Stimulated activated CD4-positive, alpha-beta T cell treated with anti-CD3 and anti-CD28 coated beads, Interleukin-12 subunit alpha, Interleukin-12 subunit beta, amount 100 ng/mL, for 4 hours (primary cell): Measurements from ENCODE around the gene ABHD12B.

Experiments used
- DNase-seq: peaks from one replicate; pipeline ENCODE4 v3.0.0-alpha.2; 2020

ABHD12B gene

GRCh38 chr14:50871914-50872732 lies at the start of gene ABHD12B:
ABHD12B (plus strand) TSS chr14:50872053; CDS start chr14:50872175, 122 bp downstream.
- DNase-seq: no peak

GRCh38 chr14:50822501-50823042 lies 49.3 kb upstream of the ABHD12B start:
- DNase-seq: no peak

GRCh38 chr14:50823051-50823761 lies 48.6 kb upstream of the ABHD12B start:
- DNase-seq: no peak

DNA sequence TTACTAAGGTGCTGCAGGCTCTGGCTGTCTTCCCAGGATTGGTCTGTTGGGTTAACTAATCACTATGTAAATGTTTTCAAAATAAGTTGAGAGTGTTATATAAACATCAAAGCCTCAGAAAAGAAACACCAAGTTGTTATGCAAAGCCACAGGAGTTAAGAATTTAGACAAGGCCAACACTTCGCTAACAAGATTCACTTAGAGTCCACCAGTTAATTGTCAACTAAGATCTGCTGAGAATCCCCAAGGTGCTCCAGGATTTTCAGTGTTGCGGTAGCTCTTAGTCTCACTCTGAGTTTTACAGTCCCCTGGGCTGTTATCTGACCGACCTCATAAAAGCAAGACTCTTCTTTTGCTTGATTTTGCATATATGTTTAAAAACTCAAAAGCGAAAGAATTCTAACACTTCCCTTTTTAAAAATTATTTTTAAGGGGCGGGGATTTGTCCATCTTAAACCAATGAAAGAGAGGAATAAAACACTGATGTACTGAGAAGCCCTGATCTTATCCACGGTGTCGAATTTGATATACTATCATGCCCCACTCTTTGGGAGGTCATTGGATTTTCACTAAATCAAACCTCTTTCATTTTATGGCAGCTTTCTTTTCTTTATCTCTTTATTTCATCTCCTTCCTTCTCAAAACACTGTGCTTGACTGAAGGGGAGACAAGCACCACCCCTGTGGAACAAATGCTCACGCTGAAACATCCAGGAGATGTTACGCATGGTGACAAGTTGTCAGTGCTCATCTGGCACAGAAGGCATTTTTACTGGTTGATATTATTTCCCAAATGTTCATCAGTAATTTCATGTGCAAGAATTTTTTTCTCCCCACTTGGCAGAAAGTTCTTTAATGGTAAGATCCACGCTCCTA lies 47.9 kb upstream of the ABHD12B start:
- DNase-seq: no peak

GRCh38 chr14:50825307-50825706 lies 46.5 kb upstream of the ABHD12B start:
- no peak for DNase-seq

DNA sequence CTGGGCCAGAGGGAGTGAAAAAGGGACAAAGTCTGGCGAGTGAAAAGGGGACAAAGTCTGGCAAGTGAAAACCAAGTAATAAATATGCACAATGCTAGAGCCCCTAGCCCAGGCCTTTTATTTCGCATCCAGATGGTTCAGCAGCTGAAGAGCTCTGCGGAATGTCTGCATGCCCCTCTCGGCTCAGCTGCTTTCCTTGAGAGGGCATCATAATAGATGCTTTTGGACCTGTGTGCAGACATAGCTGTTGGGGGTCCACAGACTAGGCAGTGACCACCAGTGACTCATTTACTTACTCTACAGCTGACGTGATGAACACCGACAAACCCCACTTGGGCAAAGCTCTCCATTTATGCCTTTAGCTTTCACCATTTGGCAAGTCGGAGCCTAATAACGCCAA lies 45.2 kb upstream of the ABHD12B start:
- no peak for DNase-seq

DNA sequence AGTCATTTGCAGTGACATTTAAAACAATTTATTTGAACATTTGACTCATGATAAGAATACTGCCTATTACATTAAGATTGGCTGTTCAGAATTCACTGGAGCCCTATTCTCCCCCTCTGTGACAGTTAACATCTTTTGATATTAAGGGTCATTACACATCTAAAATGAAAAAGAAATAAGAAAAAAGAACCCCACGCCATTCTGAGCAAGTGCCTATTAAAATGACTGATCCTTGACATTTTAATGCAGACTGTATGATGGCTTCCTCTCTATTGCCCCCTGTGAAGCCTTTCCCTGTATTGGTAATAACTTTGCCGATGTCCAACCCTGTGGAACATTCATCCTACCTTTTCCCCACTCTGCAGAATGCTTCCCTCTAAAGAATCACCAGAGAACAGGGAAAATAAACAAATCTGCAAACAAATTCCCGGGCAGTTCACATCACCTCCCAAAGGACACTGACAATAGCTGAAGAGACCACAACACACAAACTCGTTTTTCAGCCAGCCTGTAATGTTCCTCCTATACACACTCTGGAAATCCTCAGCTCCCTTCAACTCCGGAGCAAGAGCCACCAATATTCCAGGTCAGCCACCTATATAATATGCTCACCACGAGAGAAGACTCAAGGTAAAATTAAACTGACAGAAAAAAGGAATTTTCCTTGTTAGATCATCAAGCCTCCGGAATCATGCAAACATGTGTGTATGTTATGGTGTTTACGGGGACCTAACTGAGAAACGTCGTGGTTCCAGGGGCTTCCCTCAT lies 42.9 kb upstream of the ABHD12B start:
- DNase-seq: no peak

DNA sequence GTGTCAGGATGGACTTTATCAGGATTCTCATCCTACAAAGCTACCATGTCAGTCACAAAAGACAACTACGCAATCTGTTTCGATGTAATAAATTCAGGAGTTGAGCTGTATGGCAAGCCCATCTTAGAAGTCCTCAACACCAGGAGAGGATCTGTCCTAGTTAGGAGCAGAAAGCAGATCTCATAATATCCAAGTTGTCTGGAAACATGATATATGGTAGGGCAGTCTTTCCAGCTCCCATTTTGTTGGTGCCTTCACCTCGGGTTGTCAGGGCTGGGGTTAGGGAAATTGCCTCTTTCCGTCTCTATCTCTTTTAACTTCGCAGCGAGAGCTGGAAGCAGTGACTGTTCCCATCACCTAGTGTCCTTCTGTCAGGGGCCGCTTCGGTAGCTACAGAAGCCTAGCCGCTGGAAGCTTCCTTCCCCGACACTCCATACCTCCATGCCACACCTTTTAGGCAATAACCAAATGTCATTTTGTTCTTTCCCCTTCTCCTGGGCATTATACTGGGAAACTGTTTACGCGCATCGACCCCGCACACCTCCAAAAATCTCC lies 42.3 kb upstream of the ABHD12B start:
- DNase-seq: no peak

DNA sequence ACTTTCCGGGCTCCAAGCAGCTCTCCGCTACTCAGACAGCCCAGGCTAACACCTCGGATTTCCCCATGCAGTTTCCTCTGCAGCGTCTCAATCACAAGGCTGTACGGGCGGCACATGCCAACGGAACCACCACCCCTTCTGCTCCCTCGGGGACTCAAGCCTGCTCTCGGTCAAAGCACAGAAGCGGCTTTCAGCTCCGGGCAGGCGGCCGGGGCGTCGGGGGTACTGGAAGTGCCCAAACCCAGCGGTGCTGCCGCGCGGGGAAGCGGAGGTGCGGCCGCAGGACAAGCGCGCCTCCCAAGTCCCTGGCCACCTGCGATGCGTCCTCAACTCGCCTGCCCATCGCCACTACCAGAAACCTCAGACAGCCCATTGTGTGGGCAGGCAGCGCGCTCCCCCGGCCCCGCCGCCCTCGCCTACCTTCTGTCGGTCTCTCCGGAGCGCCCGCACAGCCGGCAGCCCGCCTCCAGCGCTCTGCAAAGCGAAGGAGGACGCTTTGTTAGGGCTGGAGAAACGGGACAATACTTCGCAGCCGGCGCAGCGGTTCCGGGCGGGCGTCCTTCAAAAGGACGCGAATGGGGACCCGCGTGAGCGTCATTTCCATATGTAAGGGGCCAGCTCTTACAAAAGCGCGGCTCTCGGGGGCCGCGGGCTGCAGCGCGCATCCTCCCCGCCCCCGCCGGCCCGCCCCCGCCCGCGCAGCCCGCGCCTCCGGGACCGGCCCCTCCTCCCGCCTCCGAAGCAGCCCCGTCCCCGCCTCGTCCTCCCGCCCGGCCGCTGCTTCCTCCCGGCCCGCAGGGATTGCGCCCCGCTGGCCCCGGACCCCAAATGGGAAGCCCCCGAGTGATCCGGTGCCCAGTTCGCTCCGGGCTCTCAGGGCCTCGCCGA lies 41.6 kb upstream of the ABHD12B start:
- DNase-seq: peak; percentile 67

DNA sequence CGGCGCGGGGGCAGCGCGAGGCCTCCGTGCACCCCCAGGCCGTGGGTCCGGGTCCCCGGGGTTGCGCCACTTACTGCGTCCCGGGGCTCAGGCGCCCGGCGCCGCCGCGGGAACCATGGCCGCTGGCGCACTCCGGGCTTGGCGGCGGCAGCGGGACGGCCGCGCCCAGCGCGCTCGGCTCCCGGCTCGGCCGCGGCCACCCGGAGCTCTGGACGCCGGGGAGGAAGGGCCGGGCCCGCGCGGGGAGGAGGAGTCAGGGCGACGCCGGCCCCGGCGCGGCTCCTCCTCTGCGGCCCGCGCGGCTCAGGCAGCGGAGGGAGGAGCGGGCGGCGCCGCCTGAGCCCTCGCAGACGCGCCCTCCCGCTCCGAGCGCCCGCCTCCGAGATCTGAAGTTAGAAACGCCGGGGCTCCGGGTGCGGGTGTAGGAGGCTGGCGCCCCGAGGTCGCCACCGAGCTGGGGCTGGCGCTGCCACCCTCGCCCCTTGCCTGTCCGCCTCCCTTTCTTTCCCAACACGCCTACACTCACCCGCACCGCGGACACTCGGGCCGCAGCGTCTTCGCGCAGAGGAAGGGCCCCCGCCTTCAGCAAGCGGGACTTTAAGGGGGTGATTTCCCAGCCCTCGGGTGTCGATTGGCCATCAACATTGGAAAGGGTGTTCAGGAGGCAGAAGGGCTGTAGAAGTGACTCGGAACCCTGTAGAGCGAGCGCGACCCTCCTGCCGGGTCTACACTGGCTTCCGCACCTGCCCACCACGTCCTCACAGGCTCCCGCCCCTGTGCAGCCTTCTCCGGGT lies 40.7 kb upstream of the ABHD12B start, which contains the start of gene NIN:
TSS of gene NIN (minus strand) at position 231 of the 794 bp plus-strand sequence. CDS start 9,106 bp downstream, outside the sequence.
- DNase-seq: peak; percentile 74

DNA sequence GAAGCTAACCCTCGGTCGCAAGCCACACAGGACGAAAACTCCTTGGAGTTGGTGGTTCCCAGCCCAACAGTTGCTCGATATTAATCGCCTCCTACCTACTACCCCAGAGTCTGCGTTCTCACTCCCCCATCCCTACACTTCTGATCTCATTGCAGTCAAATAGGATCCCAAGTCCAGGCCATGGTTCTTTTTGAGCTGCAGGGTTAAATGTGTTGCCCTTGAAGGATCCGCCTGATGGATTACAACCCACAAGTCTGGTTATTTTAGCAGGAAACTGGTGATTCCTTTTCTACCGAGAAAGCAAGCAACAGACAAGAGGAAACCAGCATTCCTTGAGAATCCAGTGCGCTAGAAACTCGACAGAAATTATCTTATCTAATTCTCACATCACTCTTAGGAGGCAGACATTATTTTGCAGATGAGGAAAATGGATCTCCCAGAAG lies 40.1 kb upstream of the ABHD12B start:
- DNase-seq: no peak

- DNase-seq: no peak
Observed at GRCh38 chr14:50832935-50833630, 38.8 kb upstream of the ABHD12B start.

- no peak for DNase-seq
Observed at GRCh38 chr14:50834802-50835276, 37.0 kb upstream of the ABHD12B start.

DNA sequence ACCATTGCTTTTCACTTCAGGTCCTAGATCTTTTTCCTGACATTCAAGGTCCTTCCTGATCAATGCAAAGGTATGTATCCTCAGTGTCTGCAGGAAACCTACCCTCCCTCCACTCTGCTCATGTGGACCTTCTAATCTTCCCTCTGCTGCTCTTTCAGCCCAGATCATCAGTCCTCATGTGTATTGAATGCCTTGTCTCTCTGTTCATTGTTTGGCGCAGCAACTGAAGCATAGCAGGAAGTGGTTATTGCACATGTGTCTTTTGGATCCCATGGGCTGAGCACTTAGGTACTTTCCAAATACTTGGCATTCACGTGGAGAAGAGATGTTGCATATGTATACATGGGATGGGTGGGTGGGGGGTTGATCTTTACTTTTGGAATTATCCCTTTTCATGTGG lies 36.6 kb upstream of the ABHD12B start:
- no peak for DNase-seq

DNA sequence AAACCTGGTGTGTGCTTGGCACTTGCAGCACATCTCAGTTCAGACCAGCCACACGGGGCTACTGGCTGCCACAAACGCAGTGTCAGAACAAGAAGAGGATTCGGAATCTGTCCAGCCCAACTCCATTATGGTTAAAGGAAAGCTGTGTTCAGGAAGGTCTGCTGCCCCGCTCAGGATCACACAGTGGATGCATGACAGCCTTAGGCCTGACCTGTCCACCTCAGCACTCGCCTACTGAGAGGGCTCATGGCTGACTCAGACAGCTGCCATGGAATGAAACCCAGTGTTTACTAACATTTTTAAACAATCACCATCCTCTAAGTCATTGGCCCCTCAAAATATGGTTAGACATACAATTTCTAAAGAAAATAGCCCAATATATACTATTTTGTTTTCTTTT lies 35.3 kb upstream of the ABHD12B start:
- DNase-seq: no peak

- DNase-seq: no peak
Observed at GRCh38 chr14:50837271-50837670, 34.6 kb upstream of the ABHD12B start.

DNA sequence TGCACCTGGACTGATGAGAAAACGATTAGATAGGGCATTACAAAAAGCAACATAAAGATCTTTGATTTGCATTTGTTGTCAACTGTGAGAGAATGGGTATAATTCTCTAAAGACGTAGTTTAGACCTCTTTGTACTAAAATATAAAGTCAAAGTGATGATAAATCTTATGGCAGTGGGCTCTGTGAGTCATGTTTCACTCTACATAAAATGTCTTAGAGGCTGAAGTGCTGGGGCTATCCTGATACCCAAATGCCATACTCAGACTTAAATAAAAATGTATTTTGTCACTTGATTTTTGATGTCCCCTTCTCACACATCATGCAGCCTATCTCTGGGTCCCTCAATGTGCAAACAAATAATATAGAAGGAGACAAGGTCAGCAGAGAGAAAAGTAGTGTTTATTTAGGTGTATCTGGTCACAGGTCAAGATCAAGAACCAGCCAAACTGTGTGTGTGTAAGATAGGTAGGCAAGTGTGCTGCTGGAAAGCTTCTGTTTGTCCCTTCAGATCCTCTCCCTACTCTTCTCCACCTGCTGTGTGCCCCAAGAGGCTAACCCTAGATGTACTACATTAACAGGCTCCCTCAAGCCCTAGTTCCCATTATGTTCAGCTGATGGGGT lies 33.9 kb upstream of the ABHD12B start:
- no peak for DNase-seq

DNA sequence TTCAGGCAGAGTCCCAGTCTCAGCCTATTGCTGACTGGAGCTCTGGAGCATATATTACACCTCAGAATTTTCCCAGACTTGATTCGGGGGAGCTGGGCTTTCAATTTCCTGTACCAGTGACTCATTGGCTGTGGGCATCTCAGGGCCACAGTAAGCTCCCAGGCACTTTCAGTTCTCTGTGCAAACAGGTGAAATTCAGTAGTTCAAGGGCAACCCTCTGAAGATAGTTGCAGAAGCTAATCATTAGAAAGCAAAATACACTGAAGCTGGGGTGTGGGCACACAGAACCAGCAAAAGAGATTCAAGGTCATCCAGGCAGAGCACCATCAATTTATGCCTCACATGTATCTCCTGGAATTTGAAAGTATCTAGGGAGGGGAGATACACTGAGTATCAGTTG lies 32.8 kb upstream of the ABHD12B start:
- no peak for DNase-seq
